CD8-positive, alpha-beta memory T cell (primary cell): ENCODE measurements around the gene VCL. TPM values are rescaled to one million over a fixed set of nuclear protein-coding genes. Genes with fewer than 3 reads are reported as not detected.

Experiments used
- CTCF ChIA-PET: fragments of 350-600 bp; sonication (Branson Sonifier 250); formaldehyde crosslinking; loops from one replicate; lab custom pipeline; 2021; ENCODE audit warnings: antibody characterized with exemption; lab: Charles Lee
- POLR2A ChIA-PET: fragments of 350-600 bp; sonication (Branson Sonifier 250); formaldehyde crosslinking; loops from one replicate; lab custom pipeline; 2021; ENCODE audit warnings: antibody characterized with exemption; lab: Charles Lee
- DNase-seq, 5 donors: peaks; one replicate each; pipeline versions ENCODE4 v3.0.0 to v3.0.0-alpha.2; 2020 to 2022; ENCODE audit warnings: mixed read lengths in 1 of 5
- H3K27ac ChIP-seq: one replicate; pipeline ENCODE4 v1.7.0; 2013; ENCODE audit warnings: low read depth, mild to moderate bottlenecking, low read length, moderate library complexity
- H3K27me3 ChIP-seq: 2 replicates; pipeline ENCODE4 v1.7.0; 2013; ENCODE audit warnings: low read length, mild to moderate bottlenecking; ENCODE audit not compliant: insufficient read depth, poor library complexity, severe bottlenecking
- H3K36me3 ChIP-seq: 2 replicates; pipeline ENCODE4 v1.7.0; 2013; ENCODE audit warnings: mild to moderate bottlenecking, low read length, moderate library complexity; ENCODE audit not compliant: insufficient read depth
- H3K4me1 ChIP-seq: 2 replicates; pipeline ENCODE4 v1.7.0; 2013; ENCODE audit warnings: mild to moderate bottlenecking, low read length, moderate library complexity; ENCODE audit not compliant: insufficient read depth
- H3K4me3 ChIP-seq: 2 replicates; pipeline ENCODE4 v1.7.0; 2013; ENCODE audit warnings: mild to moderate bottlenecking, low read length
- H3K9me3 ChIP-seq: 2 replicates; pipeline ENCODE4 v1.7.0; 2013; ENCODE audit warnings: mild to moderate bottlenecking, low read length
- H3K27ac Mint-ChIP-seq, 8 donors: one replicate each; pipeline ENCODE4 v1.8.0; 2020 to 2021; ENCODE audit warnings: mixed read lengths in 8 of 8, mild to moderate bottlenecking in 6 of 8, inconsistent platforms in 3 of 8, moderate library complexity in 3 of 8
- H3K27me3 Mint-ChIP-seq, 2 donors: one replicate each; pipeline ENCODE4 v1.8.0; 2020 to 2021; ENCODE audit warnings: mixed read lengths in 2 of 2, mild to moderate bottlenecking in 1 of 2, moderate library complexity in 1 of 2
- H3K36me3 Mint-ChIP-seq, 3 donors: one replicate each; pipeline ENCODE4 v1.8.0; 2020 to 2021; ENCODE audit warnings: mixed read lengths in 3 of 3, inconsistent platforms in 1 of 3, mild to moderate bottlenecking in 1 of 3
- H3K4me1 Mint-ChIP-seq, 3 donors: one replicate each; pipeline ENCODE4 v1.8.0; 2020 to 2021; ENCODE audit warnings: mixed read lengths in 3 of 3, inconsistent platforms in 1 of 3, mild to moderate bottlenecking in 1 of 3
- H3K4me3 Mint-ChIP-seq, 7 donors: one replicate each; pipeline ENCODE4 v1.8.0; 2020 to 2021; ENCODE audit warnings: mixed read lengths in 7 of 7, mild to moderate bottlenecking in 6 of 7, moderate library complexity in 4 of 7, inconsistent platforms in 2 of 7
- H3K9me3 Mint-ChIP-seq, 5 donors: one replicate each; pipeline ENCODE4 v1.8.0; 2020 to 2022; ENCODE audit warnings: mixed read lengths in 5 of 5, mild to moderate bottlenecking in 3 of 5, moderate library complexity in 2 of 5, inconsistent platforms in 1 of 5
- polyA plus RNA-seq: library from polyadenylated mRNA; unstranded; fragments of 300-500 nt; fragmentation: Illumina TruSeq; gene quantifications from one replicate; pipeline ENCODE4 v1.2.3, GENCODE V29; 2021
- total RNA-seq, 2 experiments: library from RNA; stranded (reverse); gene quantifications; one replicate each; pipeline ENCODE4 v1.2.3, GENCODE V29; 2021

VCL gene
- total and polyA plus RNA-seq, 3 experiments from 2014 or later: 30.6 to 43.7 (median 31.2) TPM

- no peaks in the 10 kb centered on the region for H3K4me1 Mint-ChIP-seq
- H3K27me3 Mint-ChIP-seq: no peaks in the 10 kb centered on the region
- Histone ChIP-seq H3K4me1 (no peaks in the 10 kb centered on the region), H3K9me3 (no peaks in the 10 kb centered on the region), H3K36me3 (peaks cover 20% of the 10 kb centered on the region), H3K27me3 (no peaks in the 10 kb centered on the region), H3K27ac (no peak overlapping the region), H3K4me3 (no peak overlapping the region)
- POLR2A ChIA-PET: no interaction called here
- H3K9me3 Mint-ChIP-seq: no peaks in the 10 kb centered on the region
- H3K36me3 Mint-ChIP-seq: peaks cover 14 to 70% (median 32%) of the 10 kb centered on the region in 3 donors
- CTCF ChIA-PET: interaction anchor here (0.7 to 1.3 kb wide), 3 partner anchors 11 to 152 kb away, joined by 3 to 4 read pairs (median 4); no protein-coding TSS in a partner anchor
- no peak overlapping the region for H3K4me3 Mint-ChIP-seq
- H3K27ac Mint-ChIP-seq: no peak overlapping the region
- no peak for DNase-seq
Observed at GRCh38 chr10:74092372-74092771, 94.5 kb downstream of the VCL start.

- no peak overlapping the region for H3K4me3 Mint-ChIP-seq
- H3K9me3 ChIP-seq: no peaks in the 10 kb centered on the region
- no peak overlapping the region for H3K27ac ChIP-seq
- no peaks in the 10 kb centered on the region for H3K4me1 ChIP-seq
- H3K27me3 Mint-ChIP-seq: no peaks in the 10 kb centered on the region
- POLR2A ChIA-PET: no interaction called here
- no peaks in the 10 kb centered on the region for H3K4me1 Mint-ChIP-seq
- H3K27ac Mint-ChIP-seq: peak overlapping the region in 1 of 8 donors; percentile 58
- H3K4me3 ChIP-seq: no peak overlapping the region
- H3K27me3 ChIP-seq: no peaks in the 10 kb centered on the region
- H3K36me3 Mint-ChIP-seq: peaks cover 14 to 75% (median 40%) of the 10 kb centered on the region in 3 donors
- DNase-seq: no peak
- H3K36me3 ChIP-seq: peaks cover 23% of the 10 kb centered on the region
- H3K9me3 Mint-ChIP-seq: no peaks in the 10 kb centered on the region
- CTCF ChIA-PET: interaction anchor here (0.8 to 1.8 kb wide), 6 partner anchors 10 to 19 kb away, joined by 3 to 8 read pairs (median 4); no protein-coding TSS in a partner anchor
Observed at GRCh38 chr10:74093530-74094164, 95.7 kb downstream of the VCL start.

- POLR2A ChIA-PET: no interaction called here
- Histone ChIP-seq H3K4me1 (no peaks in the 10 kb centered on the region), H3K36me3 (peaks cover 28% of the 10 kb centered on the region), H3K27ac (no peak overlapping the region), H3K27me3 (no peaks in the 10 kb centered on the region), H3K4me3 (no peak overlapping the region), H3K9me3 (no peaks in the 10 kb centered on the region)
- peak overlapping the region in 2 of 8 donors; percentile 52 to 72 for H3K27ac Mint-ChIP-seq
- DNase-seq: no peak
- no peaks in the 10 kb centered on the region for H3K27me3 Mint-ChIP-seq
- CTCF ChIA-PET: interaction anchor here (0.8 to 2.0 kb wide), 5 partner anchors 11 to 208 kb away, joined by 3 to 8 read pairs (median 4); no protein-coding TSS in a partner anchor
- no peaks in the 10 kb centered on the region for H3K4me1 Mint-ChIP-seq
- H3K9me3 Mint-ChIP-seq: no peaks in the 10 kb centered on the region
- H3K36me3 Mint-ChIP-seq: peaks cover 14 to 75% (median 42%) of the 10 kb centered on the region in 3 donors
- no peak overlapping the region for H3K4me3 Mint-ChIP-seq
Observed at GRCh38 chr10:74094231-74094630, 96.3 kb downstream of the VCL start.

- Mint-ChIP-seq H3K36me3 (peaks cover 6 to 75% (median 32%) of the 10 kb centered on the region in 3 donors), H3K9me3 (no peaks in the 10 kb centered on the region), H3K4me1 (no peaks in the 10 kb centered on the region), H3K27me3 (no peaks in the 10 kb centered on the region), H3K4me3 (no peak overlapping the region), H3K27ac (peak overlapping the region in 3 of 8 donors; percentile 49 to 62 (median 54))
- no peak for DNase-seq
- Histone ChIP-seq H3K36me3 (peaks cover 23% of the 10 kb centered on the region), H3K27me3 (no peaks in the 10 kb centered on the region), H3K27ac (no peak overlapping the region), H3K4me1 (no peaks in the 10 kb centered on the region), H3K4me3 (no peak overlapping the region), H3K9me3 (no peaks in the 10 kb centered on the region)
- CTCF ChIA-PET: no interaction called here
- POLR2A ChIA-PET: interaction anchor here (0.5 kb wide), 1 partner anchor 989 kb away, joined by 5 read pairs; no protein-coding TSS in a partner anchor
Observed at GRCh38 chr10:74096777-74097176, 98.9 kb downstream of the VCL start.

GRCh38 chr10:74097776-74098175, 99.9 kb downstream of the VCL start:
- Histone ChIP-seq H3K27me3 (no peaks in the 10 kb centered on the region), H3K9me3 (no peaks in the 10 kb centered on the region), H3K4me3 (no peak overlapping the region), H3K4me1 (no peaks in the 10 kb centered on the region), H3K36me3 (peaks cover 23% of the 10 kb centered on the region), H3K27ac (no peak overlapping the region)
- no peak for DNase-seq
- H3K9me3 Mint-ChIP-seq: no peaks in the 10 kb centered on the region
- no peaks in the 10 kb centered on the region for H3K4me1 Mint-ChIP-seq
- POLR2A ChIA-PET: no interaction called here
- CTCF ChIA-PET: no interaction called here
- H3K36me3 Mint-ChIP-seq: peaks cover 6 to 76% (median 30%) of the 10 kb centered on the region in 3 donors
- no peaks in the 10 kb centered on the region for H3K27me3 Mint-ChIP-seq
- H3K4me3 Mint-ChIP-seq: no peak overlapping the region
- H3K27ac Mint-ChIP-seq: peak overlapping the region in 1 of 8 donors; percentile 1

GRCh38 chr10:74099420-74099819, 101.5 kb downstream of the VCL start:
- CTCF ChIA-PET: interaction anchor here (0.9 to 2.4 kb wide), 2 partner anchors 11 to 220 kb away, joined by 3 to 6 read pairs; no protein-coding TSS in a partner anchor
- H3K4me1 Mint-ChIP-seq: peaks cover 0 to 2% (median 0%) of the 10 kb centered on the region in 3 donors
- Histone ChIP-seq H3K27ac (no peak overlapping the region), H3K4me3 (no peak overlapping the region), H3K36me3 (peaks cover 25% of the 10 kb centered on the region), H3K27me3 (no peaks in the 10 kb centered on the region), H3K4me1 (no peaks in the 10 kb centered on the region), H3K9me3 (no peaks in the 10 kb centered on the region)
- H3K27me3 Mint-ChIP-seq: no peaks in the 10 kb centered on the region
- peak overlapping the region in 3 of 8 donors; percentile 2 to 69 (median 8) for H3K27ac Mint-ChIP-seq
- H3K36me3 Mint-ChIP-seq: peaks cover 3 to 83% (median 29%) of the 10 kb centered on the region in 3 donors
- no peaks in the 10 kb centered on the region for H3K9me3 Mint-ChIP-seq
- DNase-seq: no peak
- no peak overlapping the region for H3K4me3 Mint-ChIP-seq
- POLR2A ChIA-PET: no interaction called here

GRCh38 chr10:74099836-74100235, 101.9 kb downstream of the VCL start:
- Histone ChIP-seq H3K9me3 (no peaks in the 10 kb centered on the region), H3K27me3 (no peaks in the 10 kb centered on the region), H3K4me1 (no peaks in the 10 kb centered on the region), H3K36me3 (peaks cover 26% of the 10 kb centered on the region), H3K4me3 (no peak overlapping the region), H3K27ac (no peak overlapping the region)
- Mint-ChIP-seq H3K9me3 (no peaks in the 10 kb centered on the region), H3K4me3 (no peak overlapping the region), H3K4me1 (peaks cover 0 to 2% (median 0%) of the 10 kb centered on the region in 3 donors), H3K36me3 (peaks cover 3 to 83% (median 29%) of the 10 kb centered on the region in 3 donors), H3K27ac (peak overlapping the region in 5 of 8 donors; percentile 8 to 69 (median 44)), H3K27me3 (no peaks in the 10 kb centered on the region)
- ChIA-PET CTCF (interaction anchor here (0.9 to 2.4 kb wide), 2 partner anchors 11 to 221 kb away, joined by 3 to 6 read pairs; no protein-coding TSS in a partner anchor), POLR2A (interaction anchor here (1.3 kb wide), 1 partner anchor 109 kb away, joined by 3 read pairs; no protein-coding TSS in a partner anchor)
- no peak for DNase-seq
